ENCODE data around the gene POMT1.
"Not testable (repeated sequence)": the region's sequence is repeated elsewhere in the genome, so short reads cannot be mapped to it uniquely, and the experiment has no call there.

Gene POMT1

DNA sequence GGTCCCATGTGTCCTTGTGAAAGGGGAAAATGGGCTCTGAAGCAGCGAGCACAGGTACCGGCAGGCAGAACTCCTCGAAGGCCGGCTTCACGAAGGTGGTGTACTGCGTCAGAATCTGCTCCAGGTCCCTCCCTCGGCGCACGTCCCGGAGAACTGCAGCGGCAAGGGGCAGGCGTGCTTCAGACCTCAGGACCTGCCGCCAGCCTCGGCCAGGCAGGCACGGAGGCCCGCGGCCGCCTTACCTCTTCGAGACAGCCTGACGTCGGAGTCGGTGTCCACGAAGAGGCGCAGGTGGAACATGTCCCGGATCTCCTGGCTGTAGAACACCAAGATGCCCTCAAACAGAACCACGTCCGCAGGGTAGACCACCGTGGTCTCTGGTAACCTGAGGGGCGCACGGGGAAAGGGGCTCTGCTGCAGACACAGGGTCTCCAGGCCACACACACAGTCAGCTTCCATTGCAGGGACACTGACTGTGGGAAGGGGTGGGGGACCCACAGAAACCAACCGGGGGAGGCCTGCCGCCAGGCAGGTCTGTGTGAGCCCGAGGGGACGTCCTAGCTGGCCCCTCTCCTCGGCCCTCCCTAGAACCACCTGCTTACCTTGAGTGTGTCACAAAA is 26.3 kb downstream of the POMT1 start:
- DNase-seq, result no peak

DNA sequence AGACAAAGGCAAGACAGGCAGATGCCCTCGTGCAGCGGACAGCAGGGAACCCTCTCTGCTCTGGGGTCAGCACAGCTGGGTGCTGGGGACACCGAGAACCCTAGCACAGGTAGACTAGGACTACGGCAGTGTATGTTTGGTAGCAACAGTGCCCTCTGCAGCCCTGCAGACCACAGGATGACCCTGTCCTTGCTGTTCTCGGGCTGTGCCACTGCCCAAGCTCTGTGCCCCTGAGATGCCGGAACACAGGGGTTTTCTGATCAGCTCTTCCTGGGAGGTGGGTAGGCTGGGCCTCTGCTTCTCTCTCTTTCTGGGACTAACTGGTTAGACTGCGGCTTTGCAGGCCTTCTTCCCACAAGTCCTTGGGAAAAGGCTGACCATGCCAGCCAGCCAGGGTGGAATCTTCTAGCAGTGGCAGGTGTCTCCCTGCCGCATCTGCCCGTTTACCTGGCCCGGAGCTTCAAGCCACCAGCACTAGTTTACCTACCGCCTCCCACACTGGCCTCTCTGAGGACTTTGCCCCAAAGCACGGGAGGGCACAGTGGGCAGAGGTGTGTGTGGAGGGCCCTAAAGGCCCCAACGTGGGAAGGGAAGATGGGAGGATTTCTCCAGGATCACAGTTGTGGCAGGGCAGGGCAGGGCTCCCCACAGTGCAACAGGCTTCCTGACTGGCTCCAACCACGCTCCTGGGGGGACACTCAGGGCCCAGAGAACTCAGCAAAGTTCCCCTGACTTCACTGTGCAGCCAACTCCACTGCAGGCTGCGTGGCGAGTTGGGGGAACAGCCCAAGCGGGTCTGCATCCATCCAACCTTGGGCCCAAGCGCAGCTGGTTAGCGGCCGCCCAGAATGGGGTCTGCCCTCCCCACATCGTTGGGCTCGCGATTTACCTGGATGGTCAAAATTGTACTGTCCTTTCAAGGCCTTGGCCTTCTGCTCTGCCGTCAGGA is 27.2 kb downstream of the POMT1 start:
- DNase-seq, result no peak

DNA sequence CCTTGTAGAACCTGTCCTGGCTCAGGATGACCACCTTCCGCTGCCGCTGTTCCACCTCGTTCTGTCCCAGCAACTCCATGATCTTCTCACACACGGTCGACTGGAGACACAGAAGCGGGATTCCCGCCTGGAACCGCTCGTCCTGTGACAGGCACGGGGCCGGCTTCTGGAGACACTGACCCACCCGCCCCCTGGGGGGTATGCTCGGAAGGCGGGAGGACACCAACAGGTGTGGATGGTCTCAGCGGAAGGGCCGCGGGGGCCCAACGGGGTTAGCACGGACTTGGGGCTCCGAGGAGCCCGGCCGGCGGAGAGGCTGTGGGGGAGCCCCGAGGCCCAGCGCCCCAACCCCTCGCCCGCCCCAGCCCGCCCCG is 27.8 kb downstream of the POMT1 start:
- DNase-seq, result no peak

DNA sequence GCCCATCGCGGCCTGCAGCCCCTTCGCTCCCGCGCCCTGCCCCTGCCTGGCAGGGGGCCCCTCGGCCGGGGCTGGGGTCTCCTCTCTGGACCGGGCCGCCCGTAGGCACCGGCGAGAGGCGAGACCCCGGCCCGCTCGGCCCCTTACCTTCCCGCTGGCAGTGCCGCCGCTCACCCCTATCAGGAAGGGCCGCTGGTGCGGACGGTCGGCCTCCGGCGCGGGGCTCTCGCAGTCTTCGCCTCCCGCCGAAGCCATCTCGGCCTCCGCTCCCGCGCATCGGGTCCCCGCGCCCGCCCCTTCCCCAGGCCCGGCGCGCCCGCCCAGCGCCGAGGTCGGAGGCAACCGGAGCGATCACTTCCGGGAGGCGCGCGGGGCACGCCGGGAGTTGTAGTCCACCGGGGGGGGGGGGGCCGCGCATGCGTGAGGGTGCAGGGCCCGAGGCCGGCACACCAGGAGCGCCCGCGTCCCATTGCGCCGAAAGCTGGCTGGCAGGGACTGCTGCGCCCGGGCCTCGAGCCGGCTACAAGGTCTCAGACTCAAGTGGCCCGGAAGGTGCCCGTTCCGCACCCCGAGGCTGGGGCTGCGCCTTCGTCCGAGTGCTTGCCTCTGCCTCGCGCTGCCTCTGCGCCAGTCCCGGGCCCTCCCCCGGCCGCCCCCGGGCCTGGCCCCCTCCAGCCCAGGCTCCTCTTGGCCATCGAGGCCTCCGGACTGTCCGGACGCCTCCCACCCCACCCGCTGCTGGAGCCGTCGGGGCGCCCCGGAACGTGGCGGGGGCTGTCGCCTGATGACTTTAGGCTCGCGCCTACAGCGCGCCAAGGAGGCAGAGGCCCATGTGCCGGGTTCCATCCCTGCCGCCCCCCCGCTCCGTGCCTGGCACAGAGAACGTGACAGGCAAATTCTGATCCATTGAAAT is 28.5 kb downstream of the POMT1 start, which contains the start of gene UCK1:
Gene UCK1 (minus strand): TSS at position 344 of the 913 bp plus-strand sequence. CDS start 89 bp downstream, at position 255.
- peak; percentile 76 to 78 for DNase-seq

GRCh38 chr9:131534721-131535237 is 32.1 kb downstream of the POMT1 start:
- peak in 1 of 2 donors; percentile 18 for DNase-seq

- DNase-seq, result no peak
Measured at GRCh38 chr9:131537946-131538345, 35.2 kb downstream of the POMT1 start.

- peak in 1 of 2 donors; percentile 50 for DNase-seq
Measured at GRCh38 chr9:131539223-131539923, 36.7 kb downstream of the POMT1 start.

DNA sequence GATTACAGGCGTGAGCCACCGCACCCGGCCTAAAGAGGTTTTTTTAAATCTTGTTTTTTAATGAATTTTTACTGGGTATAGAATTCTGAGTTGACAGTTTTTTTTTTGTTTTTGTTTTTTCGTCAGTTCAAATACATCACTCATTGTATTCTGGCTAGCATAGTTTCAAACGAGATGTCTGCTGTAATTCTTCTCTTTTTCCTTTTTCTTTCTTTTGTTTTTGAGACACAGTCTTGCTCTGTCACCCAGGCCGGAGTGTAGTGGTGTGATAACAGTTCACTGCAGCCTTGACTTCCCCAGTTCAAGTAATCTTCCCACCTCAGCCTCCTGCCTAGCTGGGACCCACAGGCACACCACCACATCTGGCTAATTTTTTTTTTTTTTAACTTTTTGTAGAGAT is 40.4 kb downstream of the POMT1 start:
- DNase-seq, result no peak

DNA sequence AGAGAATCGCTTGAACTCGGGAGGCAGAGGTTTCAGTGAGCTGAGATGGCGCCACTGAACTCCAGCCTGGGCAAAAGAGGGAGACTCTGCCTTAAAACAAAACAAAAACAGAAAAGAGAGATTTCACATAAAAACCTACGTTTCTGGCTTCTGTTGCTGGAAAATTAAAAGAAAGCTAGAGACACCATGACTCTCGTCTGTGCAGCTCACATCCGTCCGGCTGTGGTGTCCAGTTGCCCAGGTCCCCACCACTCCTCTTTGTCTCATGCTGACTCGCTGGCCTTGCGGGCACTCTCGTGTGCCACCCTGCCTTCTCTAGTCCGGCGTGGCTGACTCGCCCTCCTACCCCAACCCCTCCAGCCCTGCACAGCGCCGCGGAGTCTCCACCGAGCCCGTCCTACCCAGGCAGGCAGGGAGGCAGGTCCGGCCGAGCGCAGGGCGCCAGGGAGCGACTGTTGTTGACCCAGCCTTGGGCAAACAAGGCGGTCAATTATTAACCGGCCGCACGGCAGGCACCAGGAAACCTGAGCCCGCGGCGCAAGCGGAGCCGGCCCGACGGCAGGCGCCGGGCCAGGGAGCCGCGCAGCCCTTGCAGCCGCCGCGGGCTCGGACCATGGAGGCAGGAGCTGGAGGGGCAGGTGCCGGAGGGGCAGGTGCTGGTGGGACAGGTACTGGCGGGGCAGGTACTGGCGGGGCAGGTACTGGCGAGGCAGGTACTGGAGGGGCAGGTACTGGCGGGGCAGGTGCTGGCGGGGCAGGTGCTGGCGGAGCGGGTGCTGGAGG is 42.5 kb downstream of the POMT1 start, which contains the start of gene PRRT1B:
Gene PRRT1B (plus strand): TSS at position 521 of the 783 bp plus-strand sequence. CDS start 93 bp downstream, at position 614.
- no peak for DNase-seq

- no peak for DNase-seq
Measured at GRCh38 chr9:131545786-131546335, 43.1 kb downstream of the POMT1 start.

GRCh38 chr9:131546336-131547084 is 43.8 kb downstream of the POMT1 start:
- DNase-seq, result no peak

DNA sequence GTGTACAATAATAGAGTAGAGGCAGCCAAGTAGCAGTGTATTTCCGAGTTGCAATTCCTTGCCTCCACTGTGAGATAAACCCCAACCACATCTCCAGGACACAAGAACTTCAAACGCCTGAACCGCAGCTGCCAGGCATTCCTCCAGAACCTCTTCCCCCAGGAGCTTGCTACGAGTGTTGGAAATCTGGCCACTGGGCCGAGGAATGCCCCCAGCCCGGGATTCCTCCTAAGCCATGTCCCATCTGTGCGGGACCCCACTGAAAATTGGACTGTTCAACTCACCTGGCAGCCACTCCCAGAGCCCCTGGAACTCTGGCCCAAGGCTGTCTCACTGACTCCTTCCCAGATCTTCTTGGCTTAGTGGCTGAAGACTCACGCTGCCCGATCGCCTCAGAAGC is 46.5 kb downstream of the POMT1 start:
- DNase-seq, result not testable (repeated sequence)

- not testable (repeated sequence) for DNase-seq
Measured at GRCh38 chr9:131550465-131550864, 47.7 kb downstream of the POMT1 start.

- DNase-seq, result no peak
Measured at GRCh38 chr9:131552030-131552429, 49.3 kb downstream of the POMT1 start.

- DNase-seq, result no peak
Measured at GRCh38 chr9:131554087-131554842, 51.5 kb downstream of the POMT1 start.

- no peak for DNase-seq
Measured at GRCh38 chr9:131554843-131555351, 52.2 kb downstream of the POMT1 start.

DNA sequence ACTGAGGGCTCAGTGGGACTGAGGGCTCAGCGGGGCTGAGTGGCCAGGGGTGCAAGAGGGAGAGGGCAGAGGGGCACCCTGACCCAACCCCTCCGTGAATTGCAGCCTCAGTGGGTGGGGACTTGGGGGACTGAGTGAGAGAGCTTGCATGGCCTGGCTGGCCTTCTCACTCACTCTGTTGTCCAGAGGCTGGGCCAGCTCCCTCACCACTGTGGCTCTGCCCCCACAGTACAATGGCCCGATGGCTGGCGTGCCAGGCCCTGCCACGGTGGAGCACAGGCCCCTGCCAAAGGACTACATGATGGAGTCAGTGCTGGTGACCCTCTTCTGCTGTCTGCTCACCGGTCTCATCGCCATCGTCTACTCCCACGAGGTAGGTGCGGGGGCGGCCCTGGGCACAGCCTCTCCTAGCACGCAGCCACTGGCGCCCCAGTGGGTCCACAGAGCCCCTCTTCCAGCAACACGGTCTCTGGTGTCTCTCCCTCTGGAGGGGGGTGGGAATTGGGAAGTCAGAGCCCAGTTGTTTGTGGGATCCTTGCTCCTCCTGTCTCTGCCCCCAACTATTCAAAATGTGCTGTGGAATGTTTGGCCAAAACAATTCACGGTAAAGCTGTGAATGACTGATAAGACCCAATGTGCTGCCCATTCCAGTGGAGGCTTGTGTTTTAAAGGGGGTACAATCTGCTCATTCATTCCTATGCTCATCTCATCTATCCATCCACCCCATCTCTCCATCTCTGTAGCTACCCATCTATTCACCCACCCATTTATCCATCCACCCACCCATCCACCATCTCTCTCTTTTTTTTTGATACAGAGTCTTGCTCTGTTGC is 53.3 kb downstream of the POMT1 start:
- no peak for DNase-seq

All from CD4-positive, alpha-beta T cell treated with Interleukin-1 beta for 1 hour (primary cell).